K562 (cell line): ENCODE measurements around the gene MYH7B.

Source experiments
- BRF1 ChIP-seq: IDR thresholded peaks from 3 replicates; pipeline ENCODE4 v1.6.1; 2011; ENCODE audit warnings: borderline replicate concordance, mild to moderate bottlenecking; ENCODE audit not compliant: insufficient read length; ENCODE audit errors: extremely low read depth
- CBX5 ChIP-seq: IDR thresholded peaks from 2 replicates; pipeline ENCODE4 v1.6.1; 2014; ENCODE audit warnings: low read depth, borderline replicate concordance
- CREM ChIP-seq: IDR thresholded peaks from 2 replicates; pipeline ENCODE4 v1.6.1; 2014; ENCODE audit warnings: antibody characterized with exemption, low read depth
- FOS ChIP-seq: IDR thresholded peaks from 3 replicates; pipeline ENCODE4 v1.6.1; 2011; ENCODE audit not compliant: insufficient read length; ENCODE audit errors: extremely low read depth
- FOXM1 ChIP-seq, 2 experiments: fragments of 450-650 bp in 1 of 2; sonication (generic) in 1 of 2; formaldehyde crosslinking in 1 of 2; IDR thresholded peaks; 2 replicates each; pipeline versions ENCODE4 v1.6.1 to v1.9.0; 2017 to 2022; ENCODE audit warnings: low read depth in 2 of 2, mild to moderate bottlenecking in 2 of 2, missing genetic modification reagents in 1 of 2, moderate library complexity in 1 of 2
- NBN ChIP-seq: fragments of 450-650 bp; IDR thresholded peaks from 2 replicates; pipeline ENCODE4 v1.6.1; 2016; ENCODE audit warnings: low read depth, mild to moderate bottlenecking
- NKRF ChIP-seq: fragments of 450-650 bp; IDR thresholded peaks from 2 replicates; pipeline ENCODE4 v1.6.1; 2016; ENCODE audit warnings: borderline replicate concordance
- ZBTB40 ChIP-seq, 2 experiments: fragments of 450-650 bp in 1 of 2; sonication (generic) in 1 of 2; formaldehyde crosslinking in 1 of 2; IDR thresholded peaks; 2 replicates each; pipeline versions ENCODE4 v1.7.1 to v1.9.0; 2016 to 2022; ENCODE audit warnings: inconsistent platforms in 1 of 2, mild to moderate bottlenecking in 1 of 2, missing genetic modification reagents in 1 of 2
- ZFP91 ChIP-seq: sonication (generic); formaldehyde crosslinking; IDR thresholded peaks from 2 replicates; pipeline ENCODE4 v1.8.0; 2022; ENCODE audit warnings: mild to moderate bottlenecking, missing genetic modification reagents
- ZNF699 ChIP-seq: fragments of 250-450 bp; sonication (Bioruptor Pico); IDR thresholded peaks from 2 replicates; pipeline ENCODE4 v1.8.0; 2021; ENCODE audit warnings: mild to moderate bottlenecking, moderate library complexity; ENCODE audit not compliant: insufficient replicate concordance
- TF ChIP-seq, protein P1 (sequence below): sonication (generic); formaldehyde crosslinking; IDR thresholded peaks from 2 replicates; pipeline ENCODE4 v1.8.1; 2023; ENCODE audit warnings: mild to moderate bottlenecking, missing genetic modification reagents
- TF ChIP-seq, protein P2 (sequence below), 3 experiments: IDR thresholded peaks in 2 of 3; conservative IDR thresholded peaks in 1 of 3; 2 replicates each; pipeline ENCODE4 v1.5.1; 2011 to 2012; ENCODE audit warnings: low read length in 3 of 3, mild to moderate bottlenecking in 3 of 3, control low read depth in 2 of 3, improper control_type of control experiment in 1 of 3, inconsistent platforms in 1 of 3, low read depth in 1 of 3, mixed read lengths in 1 of 3, moderate library complexity in 1 of 3; ENCODE audit not compliant: insufficient read depth in 2 of 3
- TF ChIP-seq, protein P3 (sequence below): sonication (generic); formaldehyde crosslinking; IDR thresholded peaks from 2 replicates; pipeline ENCODE4 v1.8.0; 2022; ENCODE audit warnings: mild to moderate bottlenecking, missing genetic modification reagents

GRCh38 chr20:34945315-34946077, 10.2 kb upstream of the MYH7B start:
- TF ChIP-seq FOS (no peak), ZBTB40 (IDR thresholded peaks at IDR 0.05) (no peak), ZBTB40 (CRISPR knock-in tag; IDR thresholded peaks at IDR 0.05) (no peak), BRF1 (no peak), FOXM1 (IDR thresholded peaks at IDR 0.05; ENCODE audit: low read depth) (no peak), FOXM1 (CRISPR knock-in tag; IDR thresholded peaks at IDR 0.05; ENCODE audit: low read depth) (no peak), CBX5 (no peak), CREM (no peak), NBN (no peak), ZNF699 (no peak), NKRF (no peak), ZFP91 (CRISPR knock-in tag) (no peak)
- TF ChIP-seq, protein P1, sequence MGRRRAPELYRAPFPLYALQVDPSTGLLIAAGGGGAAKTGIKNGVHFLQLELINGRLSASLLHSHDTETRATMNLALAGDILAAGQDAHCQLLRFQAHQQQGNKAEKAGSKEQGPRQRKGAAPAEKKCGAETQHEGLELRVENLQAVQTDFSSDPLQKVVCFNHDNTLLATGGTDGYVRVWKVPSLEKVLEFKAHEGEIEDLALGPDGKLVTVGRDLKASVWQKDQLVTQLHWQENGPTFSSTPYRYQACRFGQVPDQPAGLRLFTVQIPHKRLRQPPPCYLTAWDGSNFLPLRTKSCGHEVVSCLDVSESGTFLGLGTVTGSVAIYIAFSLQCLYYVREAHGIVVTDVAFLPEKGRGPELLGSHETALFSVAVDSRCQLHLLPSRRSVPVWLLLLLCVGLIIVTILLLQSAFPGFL (CRISPR knock-in tag): no peak
- TF ChIP-seq, protein P2, sequence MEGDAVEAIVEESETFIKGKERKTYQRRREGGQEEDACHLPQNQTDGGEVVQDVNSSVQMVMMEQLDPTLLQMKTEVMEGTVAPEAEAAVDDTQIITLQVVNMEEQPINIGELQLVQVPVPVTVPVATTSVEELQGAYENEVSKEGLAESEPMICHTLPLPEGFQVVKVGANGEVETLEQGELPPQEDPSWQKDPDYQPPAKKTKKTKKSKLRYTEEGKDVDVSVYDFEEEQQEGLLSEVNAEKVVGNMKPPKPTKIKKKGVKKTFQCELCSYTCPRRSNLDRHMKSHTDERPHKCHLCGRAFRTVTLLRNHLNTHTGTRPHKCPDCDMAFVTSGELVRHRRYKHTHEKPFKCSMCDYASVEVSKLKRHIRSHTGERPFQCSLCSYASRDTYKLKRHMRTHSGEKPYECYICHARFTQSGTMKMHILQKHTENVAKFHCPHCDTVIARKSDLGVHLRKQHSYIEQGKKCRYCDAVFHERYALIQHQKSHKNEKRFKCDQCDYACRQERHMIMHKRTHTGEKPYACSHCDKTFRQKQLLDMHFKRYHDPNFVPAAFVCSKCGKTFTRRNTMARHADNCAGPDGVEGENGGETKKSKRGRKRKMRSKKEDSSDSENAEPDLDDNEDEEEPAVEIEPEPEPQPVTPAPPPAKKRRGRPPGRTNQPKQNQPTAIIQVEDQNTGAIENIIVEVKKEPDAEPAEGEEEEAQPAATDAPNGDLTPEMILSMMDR (IDR thresholded peaks at IDR 0.05 in 2 of 3, conservative IDR thresholded peaks at IDR 0.05 in 1 of 3; ENCODE audit: insufficient read depth in 2 of 3, low read depth in 1 of 3, low read length in 3 of 3): no peak
- TF ChIP-seq, protein P3, sequence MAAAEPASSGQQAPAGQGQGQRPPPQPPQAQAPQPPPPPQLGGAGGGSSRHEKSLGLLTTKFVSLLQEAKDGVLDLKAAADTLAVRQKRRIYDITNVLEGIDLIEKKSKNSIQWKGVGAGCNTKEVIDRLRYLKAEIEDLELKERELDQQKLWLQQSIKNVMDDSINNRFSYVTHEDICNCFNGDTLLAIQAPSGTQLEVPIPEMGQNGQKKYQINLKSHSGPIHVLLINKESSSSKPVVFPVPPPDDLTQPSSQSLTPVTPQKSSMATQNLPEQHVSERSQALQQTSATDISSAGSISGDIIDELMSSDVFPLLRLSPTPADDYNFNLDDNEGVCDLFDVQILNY: no peak
